ENCODE measurements around the gene SHFL.

The SHFL gene

GRCh38 chr19:10088949-10089554 lies 2.9 kb downstream of the SHFL start:
- no peak for DNase-seq

- DNase-seq: no peak
Observed at GRCh38 chr19:10089801-10090375, 3.8 kb downstream of the SHFL start.

GRCh38 chr19:10091370-10091687 lies 5.2 kb downstream of the SHFL start:
- no peak for DNase-seq

- no peak for DNase-seq
Observed at GRCh38 chr19:10091895-10092641, 6.0 kb downstream of the SHFL start.

- DNase-seq: no peak
Observed at GRCh38 chr19:10092648-10093294, 6.7 kb downstream of the SHFL start.

- no peak for DNase-seq
Observed at GRCh38 chr19:10093295-10094186, 7.4 kb downstream of the SHFL start.

- DNase-seq: no peak
Observed at GRCh38 chr19:10095622-10095947, 9.5 kb downstream of the SHFL start.

GRCh38 chr19:10095948-10096614 lies 10.0 kb downstream of the SHFL start:
- peak; percentile 82 for DNase-seq

GRCh38 chr19:10096615-10096963 lies 10.5 kb downstream of the SHFL start:
- DNase-seq: no peak

- no peak for DNase-seq
Observed at GRCh38 chr19:10100163-10100785, 14.2 kb downstream of the SHFL start.

- no peak for DNase-seq
Observed at GRCh38 chr19:10102787-10103236, 16.7 kb downstream of the SHFL start.

GRCh38 chr19:10104130-10104513 lies 18.0 kb downstream of the SHFL start:
- DNase-seq: no peak

- DNase-seq: peak; percentile 48
Observed at GRCh38 chr19:10104665-10105508, 18.8 kb downstream of the SHFL start.

GRCh38 chr19:10105509-10106099 lies 19.5 kb downstream of the SHFL start:
- peak; percentile 46 for DNase-seq

GRCh38 chr19:10106100-10106936 lies 20.2 kb downstream of the SHFL start, which contains the start of gene PPAN:
PPAN (plus strand) TSS chr19:10106362; CDS start chr19:10106395, 33 bp downstream.
- peak; percentile 95 for DNase-seq

- DNase-seq: no peak
Observed at GRCh38 chr19:10107254-10107653, 21.1 kb downstream of the SHFL start.

GRCh38 chr19:10107817-10108367 lies 21.8 kb downstream of the SHFL start:
- no peak for DNase-seq

- DNase-seq: no peak
Observed at GRCh38 chr19:10109528-10109927, 23.4 kb downstream of the SHFL start.

Measured in effector CD8-positive, alpha-beta T cell (primary cell).